CD4-positive, alpha-beta T cell (primary cell): ENCODE measurements around the gene ICAM3. TPM values are rescaled to one million over a fixed set of nuclear protein-coding genes. Genes with fewer than 3 reads are reported as not detected.

Experiments used
- ATAC-seq: fragments of 200-7000 bp; cut with Tn5 transposase; one replicate; pipeline ENCODE4 v1.10.0; 2022; ENCODE audit warnings: mild to moderate bottlenecking; ENCODE audit not compliant: poor library complexity
- CTCF ChIA-PET: fragments of 350-600 bp; sonication (Branson Sonifier 250); formaldehyde crosslinking; loops from one replicate; lab custom pipeline; 2021; ENCODE audit warnings: antibody characterized with exemption, inconsistent platforms; lab: Charles Lee
- POLR2A ChIA-PET: fragments of 350-600 bp; sonication (Branson Sonifier 250); formaldehyde crosslinking; loops from one replicate; lab custom pipeline; 2021; ENCODE audit warnings: antibody characterized with exemption, inconsistent platforms; lab: Charles Lee
- DNase-seq, 14 experiments: peaks; one replicate each; pipeline ENCODE4 v3.0.0-alpha.2; 2013 to 2020; ENCODE audit warnings: mixed read lengths in 2 of 14
- H3K27ac ChIP-seq, 2 donors: one replicate each; pipeline versions ENCODE4 v1.5.1 to v1.7.0; 2013; ENCODE audit warnings: low read length in 2 of 2, low read depth in 1 of 2, mild to moderate bottlenecking in 1 of 2
- H3K27me3 ChIP-seq, 2 experiments: 1 replicate in 1 of 2; 2 replicates in 1 of 2; pipeline versions ENCODE4 v1.6.1 to v1.7.0; 2013; ENCODE audit warnings: low read length in 2 of 2, control low read depth in 1 of 2, mild to moderate bottlenecking in 1 of 2, moderate library complexity in 1 of 2; ENCODE audit not compliant: insufficient read depth in 2 of 2, control insufficient read depth in 1 of 2
- H3K36me3 ChIP-seq: one replicate; pipeline ENCODE4 v1.6.1; 2013; ENCODE audit warnings: low read length, control low read depth; ENCODE audit not compliant: insufficient read depth
- H3K4me1 ChIP-seq: one replicate; pipeline ENCODE4 v1.6.1; 2013; ENCODE audit warnings: low read length, control low read depth; ENCODE audit not compliant: insufficient read depth
- H3K4me3 ChIP-seq: one replicate; pipeline ENCODE4 v1.5.1; 2013; ENCODE audit warnings: mild to moderate bottlenecking, low read length, moderate library complexity
- H3K9me3 ChIP-seq, 2 experiments: 1 replicate in 1 of 2; 2 replicates in 1 of 2; pipeline versions ENCODE4 v1.6.1 to v1.7.0; 2013; ENCODE audit warnings: low read length in 2 of 2, mild to moderate bottlenecking in 2 of 2, control low read depth in 1 of 2, moderate library complexity in 1 of 2; ENCODE audit not compliant: control insufficient read depth in 1 of 2, insufficient read depth in 1 of 2
- H3K27ac Mint-ChIP-seq: one replicate; pipeline ENCODE4 v1.8.0; 2020; ENCODE audit warnings: mixed read lengths
- H3K27me3 Mint-ChIP-seq: one replicate; pipeline ENCODE4 v1.8.0; 2021; ENCODE audit warnings: mixed read lengths
- H3K36me3 Mint-ChIP-seq: one replicate; pipeline ENCODE4 v1.8.0; 2021; ENCODE audit warnings: low read depth, mixed read lengths
- H3K4me1 Mint-ChIP-seq: one replicate; pipeline ENCODE4 v1.8.0; 2021; ENCODE audit warnings: low read depth, mixed read lengths
- H3K4me3 Mint-ChIP-seq: one replicate; pipeline ENCODE4 v1.8.0; 2020; ENCODE audit warnings: mild to moderate bottlenecking, mixed read lengths
- H3K9me3 Mint-ChIP-seq: one replicate; pipeline ENCODE4 v1.8.0; 2020; ENCODE audit warnings: mixed read lengths
- intact Hi-C, 2 experiments: fragments of 100-400 bp; cut with DNase I in 1 of 2; cut with micrococcal nuclease in 1 of 2; formaldehyde crosslinking; loops; one replicate each; pipeline versions ENCODE4 v1.15.1 to v1.9.0; 2023 to 2025; cut with DNase I, micrococcal nuclease
- total RNA-seq, 174 experiments: library from RNA in 2 of 174; stranded (reverse) in 2 of 174; gene quantifications; one replicate each; pipeline ENCODE4 v1.2.3 and lab custom pipeline; 2021 to 2026
- TF ChIP-seq, protein P1 (sequence below): fragments of 200-600 bp; IDR thresholded peaks from one replicate; pipeline ENCODE4 v1.8.0; 2022; ENCODE audit warnings: antibody characterized with exemption, mild to moderate bottlenecking

The ICAM3 gene
- total RNA-seq, 2 experiments from 2014 or later: 164 to 173 TPM

DNA sequence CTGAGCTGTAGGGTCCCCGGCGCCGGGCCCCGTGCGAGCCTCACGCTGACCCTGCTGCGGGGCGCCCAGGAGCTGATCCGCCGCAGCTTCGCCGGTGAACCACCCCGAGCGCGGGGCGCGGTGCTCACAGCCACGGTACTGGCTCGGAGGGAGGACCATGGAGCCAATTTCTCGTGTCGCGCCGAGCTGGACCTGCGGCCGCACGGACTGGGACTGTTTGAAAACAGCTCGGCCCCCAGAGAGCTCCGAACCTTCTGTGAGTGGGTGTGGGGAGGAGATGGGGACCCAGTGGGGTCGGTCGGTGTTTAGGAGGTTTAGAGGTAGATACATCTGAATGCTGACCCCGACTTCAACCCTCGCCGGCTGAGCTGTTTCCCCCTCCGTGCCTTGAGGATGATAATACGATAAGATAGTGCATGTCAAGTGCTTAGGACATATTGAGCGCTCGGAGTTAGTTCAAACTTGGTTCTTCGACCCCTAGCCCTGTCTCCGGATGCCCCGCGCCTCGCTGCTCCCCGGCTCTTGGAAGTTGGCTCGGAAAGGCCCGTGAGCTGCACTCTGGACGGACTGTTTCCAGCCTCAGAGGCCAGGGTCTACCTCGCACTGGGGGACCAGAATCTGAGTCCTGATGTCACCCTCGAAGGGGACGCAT lies 47.7 kb downstream of the ICAM3 start:
- Mint-ChIP-seq H3K4me1 (peaks cover 68% of the 10 kb centered on the region), H3K9me3 (no peaks in the 10 kb centered on the region), H3K36me3 (peaks cover under 1% of the 10 kb centered on the region), H3K27ac (peak overlapping the region; percentile 40), H3K4me3 (peak overlapping the region; percentile 82), H3K27me3 (peaks cover 91% of the 10 kb centered on the region)
- DNase-seq: peak in 1 of 14 experiments; percentile 47
- TF ChIP-seq, protein P1, sequence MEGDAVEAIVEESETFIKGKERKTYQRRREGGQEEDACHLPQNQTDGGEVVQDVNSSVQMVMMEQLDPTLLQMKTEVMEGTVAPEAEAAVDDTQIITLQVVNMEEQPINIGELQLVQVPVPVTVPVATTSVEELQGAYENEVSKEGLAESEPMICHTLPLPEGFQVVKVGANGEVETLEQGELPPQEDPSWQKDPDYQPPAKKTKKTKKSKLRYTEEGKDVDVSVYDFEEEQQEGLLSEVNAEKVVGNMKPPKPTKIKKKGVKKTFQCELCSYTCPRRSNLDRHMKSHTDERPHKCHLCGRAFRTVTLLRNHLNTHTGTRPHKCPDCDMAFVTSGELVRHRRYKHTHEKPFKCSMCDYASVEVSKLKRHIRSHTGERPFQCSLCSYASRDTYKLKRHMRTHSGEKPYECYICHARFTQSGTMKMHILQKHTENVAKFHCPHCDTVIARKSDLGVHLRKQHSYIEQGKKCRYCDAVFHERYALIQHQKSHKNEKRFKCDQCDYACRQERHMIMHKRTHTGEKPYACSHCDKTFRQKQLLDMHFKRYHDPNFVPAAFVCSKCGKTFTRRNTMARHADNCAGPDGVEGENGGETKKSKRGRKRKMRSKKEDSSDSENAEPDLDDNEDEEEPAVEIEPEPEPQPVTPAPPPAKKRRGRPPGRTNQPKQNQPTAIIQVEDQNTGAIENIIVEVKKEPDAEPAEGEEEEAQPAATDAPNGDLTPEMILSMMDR: no peak
- intact Hi-C loops: no loop called here
- CTCF ChIA-PET: interaction anchor here (0.5 to 2.4 kb wide), 5 partner anchors 13 to 72 kb away, joined by 3 to 9 read pairs (median 3); partner anchors contain the start of gene ICAM1
- Histone ChIP-seq H3K9me3 (peaks cover 0 to 71% of the 10 kb centered on the region in 2 experiments), H3K27me3 (peaks cover 87 to 88% of the 10 kb centered on the region in 2 experiments), H3K4me3 (peak overlapping the region; percentile 48), H3K27ac (no peak overlapping the region), H3K36me3 (no peaks in the 10 kb centered on the region), H3K4me1 (peaks cover 95% of the 10 kb centered on the region)
- POLR2A ChIA-PET: interaction anchor here (1.3 to 5.0 kb wide), 4 partner anchors 21 to 97 kb away, joined by 3 to 39 read pairs (median 6); partner anchors contain the start of genes ICAM1 and RAVER1
- no peak for ATAC-seq

GRCh38 chr19:10290876-10291553 lies 48.4 kb downstream of the ICAM3 start:
- peaks cover 7% of the 10 kb centered on the region for H3K36me3 Mint-ChIP-seq
- Histone ChIP-seq H3K9me3 (peaks cover 0 to 71% of the 10 kb centered on the region in 2 experiments), H3K27ac (no peak overlapping the region), H3K36me3 (peaks cover 2% of the 10 kb centered on the region), H3K4me3 (peak overlapping the region; percentile 48), H3K4me1 (peaks cover 100% of the 10 kb centered on the region), H3K27me3 (peaks cover 86 to 87% of the 10 kb centered on the region in 2 experiments)
- ATAC-seq: peak; percentile 10
- no peak overlapping the region for H3K27ac Mint-ChIP-seq
- no peaks in the 10 kb centered on the region for H3K9me3 Mint-ChIP-seq
- ChIA-PET POLR2A (interaction anchor here (1.3 to 5.0 kb wide), 4 partner anchors 20 to 98 kb away, joined by 3 to 39 read pairs (median 6); partner anchors contain the start of genes ICAM1 and RAVER1), CTCF (interaction anchor here (0.5 to 2.4 kb wide), 6 partner anchors 12 to 71 kb away, joined by 3 to 9 read pairs (median 3); partner anchors contain the start of gene ICAM1)
- H3K27me3 Mint-ChIP-seq: peaks cover 89% of the 10 kb centered on the region
- intact Hi-C loops: no loop called here
- H3K4me1 Mint-ChIP-seq: peaks cover 74% of the 10 kb centered on the region
- H3K4me3 Mint-ChIP-seq: peak overlapping the region; percentile 81
- TF ChIP-seq, protein P1: no peak
- DNase-seq: peak in 9 of 14 experiments; percentile 34 to 76 (median 47)

GRCh38 chr19:10290357-10290875 lies 49.0 kb downstream of the ICAM3 start:
- Histone ChIP-seq H3K36me3 (peaks cover 8% of the 10 kb centered on the region), H3K27ac (no peak overlapping the region), H3K27me3 (peaks cover 81 to 82% of the 10 kb centered on the region in 2 experiments), H3K9me3 (peaks cover 0 to 71% of the 10 kb centered on the region in 2 experiments), H3K4me1 (peaks cover 97% of the 10 kb centered on the region), H3K4me3 (peak overlapping the region; percentile 48)
- ChIA-PET POLR2A (interaction anchor here (1.6 to 5.0 kb wide), 2 partner anchors 20 to 24 kb away, joined by 4 to 39 read pairs; partner anchors contain the start of gene ICAM1), CTCF (interaction anchor here (1.5 to 2.3 kb wide), 3 partner anchors 19 to 126 kb away, joined by 4 to 10 read pairs (median 6); partner anchors contain the start of gene ICAM1)
- Mint-ChIP-seq H3K36me3 (peaks cover 13% of the 10 kb centered on the region), H3K27ac (no peak overlapping the region), H3K27me3 (peaks cover 83% of the 10 kb centered on the region), H3K9me3 (no peaks in the 10 kb centered on the region), H3K4me3 (peak overlapping the region; percentile 81), H3K4me1 (peaks cover 73% of the 10 kb centered on the region)
- ATAC-seq (no peak), DNase-seq (peak in 1 of 14 experiments; percentile 38)
- TF ChIP-seq, protein P1: no peak
- intact Hi-C loops: no loop called here
